Thymus (tissue), 11 donors: ENCODE data around the gene MPRIP. TPM values are rescaled to one million over a fixed set of nuclear protein-coding genes. Genes with fewer than 3 reads are reported as not detected.

ENCODE experiments used
- DNase-seq, 9 donors: peaks; one replicate each; pipeline ENCODE4 v3.0.0-alpha.2; 2013; ENCODE audit warnings: low spot score in 9 of 9, low read depth in 6 of 9, missing footprints in 1 of 9
- H3K27ac ChIP-seq, 2 donors: one replicate each; pipeline ENCODE4 v1.5.1; 2013; ENCODE audit warnings: control low read depth in 1 of 2, low read depth in 1 of 2, low read length in 1 of 2, mild to moderate bottlenecking in 1 of 2, moderate library complexity in 1 of 2
- H3K27me3 ChIP-seq, 2 donors: one replicate each; pipeline ENCODE4 v1.5.1; 2013; ENCODE audit warnings: low read length in 1 of 2; ENCODE audit not compliant: control insufficient read depth in 2 of 2, insufficient read depth in 1 of 2
- H3K36me3 ChIP-seq, 2 donors: one replicate each; pipeline ENCODE4 v1.5.1; 2013; ENCODE audit warnings: low read length in 1 of 2, mild to moderate bottlenecking in 1 of 2, moderate library complexity in 1 of 2; ENCODE audit not compliant: control insufficient read depth in 2 of 2, insufficient read depth in 2 of 2
- H3K4me1 ChIP-seq, 2 donors: one replicate each; pipeline ENCODE4 v1.5.1; 2013; ENCODE audit warnings: low read length in 2 of 2; ENCODE audit not compliant: control insufficient read depth in 2 of 2, insufficient read depth in 2 of 2
- H3K4me3 ChIP-seq, 2 donors: one replicate each; pipeline ENCODE4 v1.5.1; 2013; ENCODE audit warnings: low read length in 2 of 2, control low read depth in 1 of 2, mild to moderate bottlenecking in 1 of 2
- H3K9me3 ChIP-seq, 2 donors: one replicate each; pipeline ENCODE4 v1.5.1; 2013; ENCODE audit warnings: low read length in 1 of 2, mild to moderate bottlenecking in 1 of 2; ENCODE audit not compliant: control insufficient read depth in 2 of 2, insufficient read depth in 1 of 2
- WGBS: extraction: QIAGEN DNeasy Blood & Tissue Kit; methylation state at CpG from one replicate; pipeline ENCODE4 v1.1.7; 2013; 5-methylcytosine and 5-hydroxymethylcytosine counted together
- polyA plus RNA-seq: library from polyadenylated mRNA; stranded (reverse); fragments of 200-250 nt; gene quantifications from one replicate; pipeline ENCODE4 v1.2.3, GENCODE V29; 2013
- total RNA-seq: library from RNA; stranded (reverse); fragments of 120-200 nt; gene quantifications from one replicate; pipeline ENCODE4 v1.2.4, GENCODE V29; 2013
- donor health status: healthy.

MPRIP gene
- total and polyA plus RNA-seq, 2 donors, result 99.8 to 137 TPM

- peaks cover 8 to 47% of the 10 kb centered on the region in 2 donors for H3K4me1 ChIP-seq
- H3K4me3 ChIP-seq, result no peak overlapping the region
- peaks cover 0 to 19% of the 10 kb centered on the region in 2 donors for H3K36me3 ChIP-seq
- no peaks in the 10 kb centered on the region for H3K9me3 ChIP-seq
- DNase-seq, result no peak
- no peaks in the 10 kb centered on the region for H3K27me3 ChIP-seq
- H3K27ac ChIP-seq, result no peak overlapping the region
- 98% methylated on average over 6 of the region's 6 CpGs for WGBS
Measured at GRCh38 chr17:17104036-17104435, 61.8 kb downstream of the MPRIP start.

- Histone ChIP-seq H3K27me3 (no peaks in the 10 kb centered on the region), H3K36me3 (peaks cover 0 to 19% of the 10 kb centered on the region in 2 donors), H3K9me3 (no peaks in the 10 kb centered on the region), H3K4me1 (peaks cover 8 to 52% of the 10 kb centered on the region in 2 donors), H3K27ac (no peak overlapping the region), H3K4me3 (no peak overlapping the region)
- WGBS, result 96% methylated on average over 11 of the region's 11 CpGs
- no peak for DNase-seq
Measured at GRCh38 chr17:17104494-17104893, 62.2 kb downstream of the MPRIP start.

DNA sequence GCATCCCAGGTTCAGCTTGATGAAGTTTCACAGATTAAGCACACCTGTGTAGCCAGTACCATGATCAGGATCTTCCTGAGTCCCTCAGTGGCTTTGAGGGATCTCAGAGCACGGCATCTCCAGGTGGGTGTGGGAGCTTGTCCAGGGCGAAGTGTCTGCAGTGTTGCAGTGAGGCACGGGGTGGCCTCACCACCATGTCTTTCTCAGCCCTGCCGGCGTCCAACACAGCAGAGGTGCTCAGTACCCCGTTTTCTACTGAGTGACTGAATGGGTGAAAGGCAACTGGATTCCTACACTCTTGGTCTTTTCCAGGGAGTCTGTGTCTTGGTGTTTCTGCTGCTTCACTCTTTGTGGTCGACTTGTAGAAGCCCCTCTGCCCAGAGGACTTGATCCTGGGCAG is 63.7 kb downstream of the MPRIP start:
- peaks cover 8 to 57% of the 10 kb centered on the region in 2 donors for H3K4me1 ChIP-seq
- 88% methylated on average over 7 of the region's 7 CpGs for whole genome bisulfite sequencing
- no peak for DNase-seq
- H3K9me3 ChIP-seq, result no peaks in the 10 kb centered on the region
- no peak overlapping the region for H3K27ac ChIP-seq
- no peak overlapping the region for H3K4me3 ChIP-seq
- H3K36me3 ChIP-seq, result peaks cover 3 to 16% of the 10 kb centered on the region in 2 donors
- no peaks in the 10 kb centered on the region for H3K27me3 ChIP-seq

DNA sequence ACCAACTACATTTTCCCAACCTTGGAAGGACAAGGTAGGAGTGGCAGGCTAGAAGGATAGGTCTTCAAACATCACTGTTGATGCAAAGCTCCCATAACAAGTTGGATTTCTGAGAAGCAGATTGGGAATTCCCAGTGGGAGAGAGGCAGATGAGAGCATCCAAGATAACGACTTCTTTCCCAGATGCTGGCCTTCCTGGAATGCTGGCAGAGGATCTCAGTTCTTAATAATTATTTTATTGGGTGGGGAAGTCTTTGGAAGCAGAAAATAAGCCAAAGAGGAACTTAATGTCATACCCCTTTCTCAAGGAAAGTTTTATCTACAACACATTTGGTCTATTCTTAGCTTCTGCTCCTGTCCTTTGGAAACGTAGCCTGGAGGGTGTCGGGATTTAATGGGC is 64.5 kb downstream of the MPRIP start:
- H3K27me3 ChIP-seq, result no peaks in the 10 kb centered on the region
- H3K36me3 ChIP-seq, result peaks cover 3 to 13% of the 10 kb centered on the region in 2 donors
- no peak overlapping the region for H3K4me3 ChIP-seq
- H3K27ac ChIP-seq, result no peak overlapping the region
- H3K4me1 ChIP-seq, result peaks cover 8 to 57% of the 10 kb centered on the region in 2 donors
- 90% methylated on average over 3 of the region's 3 CpGs for WGBS
- DNase-seq, result no peak
- no peaks in the 10 kb centered on the region for H3K9me3 ChIP-seq

DNA sequence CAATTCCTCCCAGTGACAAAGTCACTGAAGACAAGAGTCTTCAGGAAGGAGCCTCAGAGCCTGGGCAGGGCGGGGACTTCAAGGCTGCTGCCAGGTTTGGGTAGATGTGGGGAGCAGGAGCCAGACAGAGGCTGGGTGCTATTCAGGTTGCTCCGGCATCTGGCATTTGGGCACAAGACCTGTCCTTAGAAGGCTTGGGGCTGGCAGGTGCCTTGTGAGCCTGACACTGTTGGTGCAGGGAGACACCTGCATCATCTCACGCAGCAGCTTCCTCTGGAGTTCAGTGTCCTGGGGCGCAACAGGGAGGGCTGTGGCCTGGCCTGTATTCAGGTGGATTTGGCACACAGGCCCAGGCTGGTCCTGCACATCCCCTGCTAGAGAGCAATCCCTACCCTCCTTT is 65.0 kb downstream of the MPRIP start:
- Histone ChIP-seq H3K27ac (peak overlapping the region in 1 of 2 donors; percentile 45), H3K27me3 (no peaks in the 10 kb centered on the region), H3K36me3 (peaks cover 3 to 12% of the 10 kb centered on the region in 2 donors), H3K4me1 (peaks cover 8 to 57% of the 10 kb centered on the region in 2 donors), H3K9me3 (no peaks in the 10 kb centered on the region), H3K4me3 (no peak overlapping the region)
- 92% methylated on average over 4 of the region's 4 CpGs for WGBS
- DNase-seq, result no peak

- Histone ChIP-seq H3K27me3 (no peaks in the 10 kb centered on the region), H3K9me3 (no peaks in the 10 kb centered on the region), H3K4me3 (no peak overlapping the region), H3K27ac (peak overlapping the region in 1 of 2 donors; percentile 46), H3K4me1 (peaks cover 8 to 57% of the 10 kb centered on the region in 2 donors), H3K36me3 (peaks cover 3 to 9% of the 10 kb centered on the region in 2 donors)
- no peak for DNase-seq
- 94% methylated on average over 7 of the region's 7 CpGs for WGBS
Measured at GRCh38 chr17:17107891-17108431, 65.7 kb downstream of the MPRIP start.

- Histone ChIP-seq H3K36me3 (peaks cover 3 to 8% of the 10 kb centered on the region in 2 donors), H3K4me3 (no peak overlapping the region), H3K4me1 (peaks cover 8 to 57% of the 10 kb centered on the region in 2 donors), H3K9me3 (no peaks in the 10 kb centered on the region), H3K27me3 (no peaks in the 10 kb centered on the region), H3K27ac (peak overlapping the region in 1 of 2 donors; percentile 46)
- WGBS, result 91% methylated on average over 8 of the region's 8 CpGs
- DNase-seq, result no peak
Measured at GRCh38 chr17:17108451-17109049, 66.3 kb downstream of the MPRIP start.

GRCh38 chr17:17109256-17109655 is 67.0 kb downstream of the MPRIP start:
- DNase-seq, result no peak
- Histone ChIP-seq H3K27me3 (no peaks in the 10 kb centered on the region), H3K4me3 (no peak overlapping the region), H3K4me1 (peaks cover 8 to 57% of the 10 kb centered on the region in 2 donors), H3K27ac (no peak overlapping the region), H3K36me3 (peaks cover 3 to 8% of the 10 kb centered on the region in 2 donors), H3K9me3 (no peaks in the 10 kb centered on the region)
- WGBS, result 83% methylated on average over 4 of the region's 4 CpGs

GRCh38 chr17:17109907-17110306 is 67.7 kb downstream of the MPRIP start:
- Histone ChIP-seq H3K9me3 (no peaks in the 10 kb centered on the region), H3K36me3 (peaks cover 3 to 8% of the 10 kb centered on the region in 2 donors), H3K27me3 (no peaks in the 10 kb centered on the region), H3K4me1 (peaks cover 10 to 53% of the 10 kb centered on the region in 2 donors), H3K27ac (no peak overlapping the region), H3K4me3 (no peak overlapping the region)
- WGBS, result 89% methylated on average over 5 of the region's 5 CpGs
- DNase-seq, result no peak
